NCI-H1105 treated with DMSO at 0.1 percent for 48 hours (cell line): ENCODE measurements around the gene TRIM61.
"Not testable (repeated sequence)": the region's sequence is repeated elsewhere in the genome, so short reads cannot be mapped to it uniquely, and the experiment has no call there.

ENCODE experiments used
- DNase-seq: peaks from one replicate; lab custom pipeline; 2025; lab: John Stamatoyannopoulos, UW

Gene TRIM61

GRCh38 chr4:164956766-164957643 lies 20.5 kb downstream of the TRIM61 start:
- DNase-seq: peak; percentile 80

DNA sequence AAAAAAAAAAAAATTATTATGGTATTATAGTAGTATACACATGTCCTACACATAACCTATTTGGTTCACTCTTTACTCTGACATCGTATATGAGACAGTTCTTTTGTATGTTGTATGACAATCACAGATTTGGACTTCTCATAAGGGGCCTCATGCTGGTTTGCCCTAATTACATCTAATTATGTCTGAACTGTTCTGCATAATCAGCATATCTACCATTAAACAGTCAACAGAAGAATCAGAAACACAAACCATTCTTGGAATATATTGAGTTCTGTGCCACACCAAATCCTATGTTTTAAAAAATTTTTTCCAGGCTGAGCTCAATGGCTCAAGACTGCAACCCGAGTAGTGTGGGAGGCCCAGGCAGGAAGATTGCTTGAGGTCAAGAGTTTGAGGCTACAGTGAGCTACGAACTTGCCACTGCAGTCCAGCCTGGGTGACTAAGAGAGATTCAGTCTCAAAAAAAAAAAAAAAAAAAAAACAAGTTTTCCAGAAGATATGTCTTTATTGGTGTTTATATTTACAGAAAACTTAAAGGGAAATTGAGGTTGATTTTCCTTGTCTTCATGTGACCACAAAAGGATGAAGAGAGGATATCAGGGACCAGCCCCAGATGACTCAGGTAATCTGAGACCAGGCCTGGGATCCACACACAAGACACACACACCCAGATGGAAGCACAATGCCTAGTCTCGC lies 22.2 kb downstream of the TRIM61 start:
- no peak for DNase-seq

DNA sequence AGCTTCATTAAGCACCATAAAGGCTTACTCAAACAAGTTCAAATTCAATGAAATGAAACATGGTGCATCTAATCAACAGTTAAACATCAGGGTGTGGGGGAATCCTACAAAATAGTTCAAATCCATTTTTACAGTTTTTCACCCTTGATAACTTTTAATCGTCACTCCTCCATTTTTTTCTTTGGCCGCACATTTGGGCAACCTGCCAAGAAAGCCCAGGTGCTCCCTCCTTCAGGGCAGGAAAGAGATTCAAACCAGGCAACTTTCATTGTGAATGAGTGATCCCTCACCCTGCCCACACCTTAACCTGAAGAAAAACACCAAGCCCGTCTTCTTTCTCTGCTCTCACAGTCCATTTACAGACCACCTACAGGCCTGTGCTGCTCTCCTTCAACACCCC lies 24.9 kb downstream of the TRIM61 start:
- peak; percentile 19 for DNase-seq

DNA sequence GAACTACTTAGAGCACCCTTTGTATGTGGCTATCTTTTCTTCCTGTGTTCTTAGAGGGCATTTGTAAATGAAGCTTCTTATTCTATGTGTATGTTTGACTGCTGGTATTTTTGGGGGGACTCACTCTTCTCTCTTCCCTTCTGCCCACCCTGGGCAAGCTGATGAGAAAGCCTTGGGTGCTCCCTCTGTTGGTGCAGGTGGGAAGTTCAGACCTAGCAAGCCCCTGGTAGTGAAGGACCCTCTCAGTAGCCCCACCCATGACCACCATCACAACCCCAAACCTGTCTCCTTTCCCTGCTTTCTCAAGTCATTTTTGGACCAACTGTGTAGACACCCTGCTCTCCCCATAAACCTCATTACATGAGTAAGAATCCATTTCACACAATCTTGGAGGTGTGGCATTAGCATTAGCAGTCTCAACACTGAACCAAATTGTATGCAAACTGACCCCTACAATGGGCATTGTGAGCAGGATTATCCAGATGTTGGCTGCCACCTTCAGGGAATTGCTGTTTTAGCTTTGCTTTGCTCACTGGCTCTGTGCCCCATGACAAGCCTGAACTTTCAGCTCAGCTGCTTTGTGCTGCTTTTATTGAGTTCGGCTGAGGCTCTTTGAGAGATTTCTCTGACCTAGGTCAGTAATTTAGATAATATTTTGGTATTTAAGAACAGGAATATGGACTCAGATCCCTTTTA lies 27.9 kb downstream of the TRIM61 start:
- DNase-seq: no peak

- no peak for DNase-seq
These were observed 28.5 kb downstream of the TRIM61 start for GRCh38 chr4:164948975-164949374.

DNA sequence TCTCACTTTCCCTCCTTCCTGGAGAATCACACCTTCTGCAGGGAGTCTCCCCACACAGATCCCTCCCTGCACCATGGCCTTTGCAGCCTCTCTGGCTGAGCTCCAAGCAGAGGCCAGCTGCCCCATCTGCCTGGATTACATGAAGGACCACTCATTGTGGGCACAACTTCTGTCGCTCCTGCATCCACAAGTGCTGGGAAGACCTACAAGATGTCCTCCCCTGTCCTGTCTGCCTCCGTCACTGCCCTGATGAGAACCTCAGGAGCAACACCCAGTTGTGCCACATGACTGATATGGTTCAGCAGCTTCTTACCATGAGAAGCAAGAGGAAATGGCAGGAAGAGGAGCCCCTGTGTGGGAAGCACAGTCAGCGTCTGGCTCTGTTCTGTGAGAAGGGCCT lies 29.5 kb downstream of the TRIM61 start:
- DNase-seq: not testable (repeated sequence)

DNA sequence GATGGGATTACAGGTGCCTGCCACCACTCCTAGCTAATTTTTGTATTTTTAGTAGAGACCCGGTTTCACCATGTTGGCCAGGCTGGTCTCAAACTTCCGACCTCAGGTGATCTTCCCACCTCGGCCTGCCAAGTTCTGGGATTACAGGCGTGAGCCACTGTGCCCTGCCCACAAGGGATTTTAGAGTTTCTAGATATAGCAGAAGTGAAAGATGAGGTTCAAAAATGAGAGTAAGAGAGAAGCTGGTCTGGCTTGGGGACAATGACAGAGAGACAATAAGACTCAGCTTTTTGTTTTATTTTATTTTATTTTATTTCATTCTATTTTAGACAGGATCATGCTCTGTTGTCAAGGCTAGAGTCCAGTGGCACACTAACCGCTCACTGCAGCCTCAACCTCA lies 30.6 kb downstream of the TRIM61 start:
- DNase-seq: no peak

GRCh38 chr4:164945146-164945545 lies 32.3 kb downstream of the TRIM61 start:
- no peak for DNase-seq

GRCh38 chr4:164943192-164943591 lies 34.3 kb downstream of the TRIM61 start:
- DNase-seq: no peak

- peak; percentile 3 for DNase-seq
These were observed 39.7 kb downstream of the TRIM61 start for GRCh38 chr4:164937576-164938270.

- not testable (repeated sequence) for DNase-seq
These were observed 41.4 kb downstream of the TRIM61 start for GRCh38 chr4:164935865-164936606.

- DNase-seq: peak; percentile 44
These were observed 42.1 kb downstream of the TRIM61 start for GRCh38 chr4:164935363-164935762.

GRCh38 chr4:164933244-164933643 lies 44.2 kb downstream of the TRIM61 start:
- DNase-seq: no peak

DNA sequence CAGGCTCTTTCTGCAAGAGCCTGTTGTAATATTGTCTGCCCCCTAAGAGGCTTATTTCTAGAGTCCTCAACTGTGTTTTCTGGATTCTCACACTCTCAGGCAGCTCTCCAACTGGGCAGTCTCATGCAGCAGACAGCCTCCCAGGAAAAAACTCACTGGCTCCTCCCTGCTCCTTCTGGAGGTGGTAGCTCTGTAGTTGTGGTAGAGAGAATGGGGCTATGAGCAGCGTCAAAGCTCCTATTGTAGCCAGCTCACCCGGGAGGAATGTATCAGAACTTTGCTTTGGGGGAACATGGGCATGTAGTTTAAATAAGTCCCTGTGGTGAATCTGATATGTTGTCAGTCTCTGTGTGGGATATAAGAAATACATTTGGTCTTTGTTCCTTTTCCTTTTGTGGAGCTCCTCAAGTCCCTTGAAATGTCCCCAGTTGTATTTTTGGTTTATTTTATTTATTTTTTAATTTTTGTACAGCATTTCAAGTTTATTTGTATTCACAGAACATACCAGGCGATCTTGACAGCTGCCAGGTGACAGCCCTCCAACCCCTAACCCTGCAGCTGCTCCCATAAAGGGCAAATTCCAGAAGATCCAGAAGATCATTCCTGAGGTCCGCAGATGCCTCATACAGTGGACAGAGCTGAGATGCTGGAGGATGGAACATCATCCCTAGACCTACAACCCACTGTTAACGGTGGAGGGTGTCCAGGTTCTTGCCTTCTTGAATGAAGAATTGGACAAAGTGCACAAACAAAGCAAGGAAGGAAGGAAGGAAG lies 45.7 kb downstream of the TRIM61 start:
- no peak for DNase-seq

DNA sequence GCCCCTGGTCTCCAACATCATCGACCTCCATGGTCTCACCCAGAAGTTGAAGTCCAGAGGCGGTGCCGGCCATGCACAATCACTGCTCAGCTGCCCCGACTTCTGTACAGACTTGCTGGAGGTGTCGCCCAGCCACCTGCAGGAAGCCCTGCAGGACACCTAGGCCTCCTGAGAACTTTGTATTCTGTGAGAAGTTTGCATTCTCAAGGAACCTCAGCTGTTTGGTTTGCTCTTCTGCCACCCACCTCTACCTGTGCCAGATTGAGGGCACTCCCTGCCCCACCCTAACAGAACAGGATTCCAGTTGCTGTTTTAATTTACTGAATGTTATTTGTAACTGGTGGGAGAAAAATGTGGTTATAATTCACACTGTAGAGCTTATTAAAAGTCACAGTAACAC lies 46.8 kb downstream of the TRIM61 start:
- DNase-seq: no peak

GRCh38 chr4:164927101-164927500 lies 50.4 kb downstream of the TRIM61 start:
- not testable (repeated sequence) for DNase-seq

GRCh38 chr4:164926301-164926700 lies 51.2 kb downstream of the TRIM61 start:
- DNase-seq: no peak

GRCh38 chr4:164924670-164925238 lies 52.7 kb downstream of the TRIM61 start:
- no peak for DNase-seq

DNA sequence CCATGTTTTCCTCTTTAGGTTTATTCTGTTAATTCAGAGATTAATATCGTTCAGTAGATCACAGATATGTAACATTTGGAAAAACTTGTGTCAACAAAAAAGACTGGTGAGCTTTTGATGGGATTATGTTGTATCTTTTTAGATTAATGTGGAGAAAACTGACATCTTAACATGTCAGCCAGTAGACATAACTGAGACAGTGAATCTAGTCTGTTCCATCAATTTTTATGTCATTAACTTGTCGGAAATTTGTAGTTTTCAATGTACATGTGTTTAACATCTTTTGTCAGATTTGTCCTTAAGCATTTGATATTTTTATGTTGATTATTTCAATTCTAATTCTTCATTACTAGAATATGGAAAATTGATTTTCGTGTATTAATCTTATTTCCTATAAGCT lies 58.5 kb downstream of the TRIM61 start:
- no peak for DNase-seq
